Panc1 (cell line): ENCODE results near the gene EEA1. TPM values are rescaled to one million over a fixed set of nuclear protein-coding genes. Genes with fewer than 3 reads are reported as not detected.

Experiments
- ATAC-seq: fragments of 200-7000 bp; cut with Tn5 transposase; 2 replicates; pipeline ENCODE4 v1.9.1; 2020; ENCODE audit warnings: mild to moderate bottlenecking, moderate library complexity
- BruUV-seq: library from RNA; stranded (reverse); fragments of 400-500 nt; replicated peaks from 2 replicates; lab custom pipeline; 2021; lab: Mats Ljungman, UMichigan
- CTCF ChIA-PET: fragments of 300-600 bp; sonication (Branson Sonifier 250); formaldehyde crosslinking; loops from one replicate; lab custom pipeline; 2022; ENCODE audit warnings: antibody characterized with exemption; lab: Charles Lee
- POLR2A ChIA-PET: fragments of 300-600 bp; sonication (Branson Sonifier 250); formaldehyde crosslinking; loops from one replicate; lab custom pipeline; 2022; ENCODE audit warnings: antibody characterized with exemption; lab: Charles Lee
- DNase-seq: peaks from one replicate; pipeline ENCODE4 v3.0.0-alpha.2; 2010; ENCODE audit warnings: low read depth, low spot score
- H3K27ac ChIP-seq: 2 replicates; pipeline ENCODE4 v1.5.1; 2011; ENCODE audit warnings: mild to moderate bottlenecking, low read length, inconsistent platforms
- H3K27me3 ChIP-seq: fragments of 200-500 bp; sonication (Bioruptor generic); 2 replicates; pipeline ENCODE4 v1.6.0; 2014; ENCODE audit warnings: low read length, inconsistent platforms; ENCODE audit not compliant: control insufficient read depth, insufficient read depth
- H3K36me3 ChIP-seq: fragments of 200-500 bp; sonication (Bioruptor generic); 2 replicates; pipeline ENCODE4 v1.5.1; 2014; ENCODE audit warnings: inconsistent platforms, mild to moderate bottlenecking, low read length, moderate library complexity; ENCODE audit not compliant: control insufficient read depth, insufficient read depth
- H3K4me1 ChIP-seq: 2 replicates; pipeline ENCODE4 v1.5.1; 2011; ENCODE audit warnings: inconsistent platforms, mild to moderate bottlenecking, low read length, moderate library complexity; ENCODE audit not compliant: control insufficient read depth, insufficient read depth
- H3K4me3 ChIP-seq, 2 experiments: 2 replicates each; pipeline ENCODE4 v1.5.1; 2011 to 2012; ENCODE audit warnings: low read depth in 2 of 2, low read length in 2 of 2, mild to moderate bottlenecking in 2 of 2, inconsistent platforms in 1 of 2, moderate library complexity in 1 of 2
- H3K9me3 ChIP-seq: fragments of 200-500 bp; sonication (Bioruptor generic); 2 replicates; pipeline ENCODE4 v1.5.1; 2014; ENCODE audit warnings: low read depth, mild to moderate bottlenecking, inconsistent platforms, low read length, moderate library complexity; ENCODE audit not compliant: control insufficient read depth, insufficient read depth
- POLR2AphosphoS5 ChIP-seq: IDR thresholded peaks from 2 replicates; pipeline ENCODE4 v1.6.1; 2012; ENCODE audit warnings: mild to moderate bottlenecking, low read depth, low read length, moderate library complexity
- SIN3A ChIP-seq: IDR thresholded peaks from 2 replicates; pipeline ENCODE4 v1.6.1; 2012; ENCODE audit warnings: low read depth, mild to moderate bottlenecking, low read length, moderate library complexity, borderline replicate concordance; ENCODE audit not compliant: insufficient read depth
- TCF7L2 ChIP-seq: IDR thresholded peaks from 2 replicates; pipeline ENCODE4 v1.6.1; 2011; ENCODE audit warnings: mild to moderate bottlenecking, low read depth, low read length, inconsistent platforms
- in situ Hi-C: cut with HindIII; loops from 2 replicates; pipeline ENCODE4 v1.10.0; 2016; ENCODE audit warnings: low sequenced_read_pairs, low pct_unique_long_range_greater_than_20kb
- intact Hi-C: fragments of 100-400 bp; cut with micrococcal nuclease; formaldehyde crosslinking; loops from one replicate; pipeline ENCODE4 v1.10.0; 2022; ENCODE audit not compliant: unreplicated experiment
- total RNA-seq: library from RNA; stranded (reverse); gene quantifications from one replicate; pipeline ENCODE4 v1.2.1, GENCODE V29; 2021; ENCODE audit not compliant: unreplicated experiment
- TF ChIP-seq, protein P1 (sequence below), 2 experiments: IDR thresholded peaks; 2 replicates each; pipeline ENCODE4 v1.6.1; 2011 to 2012; ENCODE audit warnings: low read depth in 2 of 2, control low read depth in 1 of 2, low read length in 1 of 2, mild to moderate bottlenecking in 1 of 2, moderate library complexity in 1 of 2; ENCODE audit not compliant: insufficient read depth in 1 of 2
- TF ChIP-seq, protein P2 (sequence below): fragments of 450-650 bp; IDR thresholded peaks from 2 replicates; pipeline ENCODE4 v1.5.1; 2017; ENCODE audit warnings: mild to moderate bottlenecking

EEA1 gene
- total RNA-seq, 1 experiment from 2014 or later, result 15.1 TPM

GRCh38 chr12:92897844-92898243 is 31.3 kb downstream of the EEA1 start:
- Histone ChIP-seq H3K4me3 (no peak overlapping the region), H3K4me1 (peaks cover 9% of the 10 kb centered on the region), H3K27ac (no peak overlapping the region), H3K9me3 (no peaks in the 10 kb centered on the region), H3K27me3 (no peaks in the 10 kb centered on the region), H3K36me3 (no peaks in the 10 kb centered on the region)
- POLR2A ChIA-PET, result no interaction called here
- CTCF ChIA-PET, result no interaction called here
- in situ Hi-C loops, result no loop called here
- ATAC-seq, result no peak
- intact Hi-C loops, result no loop called here
- BruUV-seq, result no TSS peak
- TF ChIP-seq TCF7L2 (no peak), SIN3A (no peak), POLR2AphosphoS5 (no peak)
- TF ChIP-seq, protein P1, sequence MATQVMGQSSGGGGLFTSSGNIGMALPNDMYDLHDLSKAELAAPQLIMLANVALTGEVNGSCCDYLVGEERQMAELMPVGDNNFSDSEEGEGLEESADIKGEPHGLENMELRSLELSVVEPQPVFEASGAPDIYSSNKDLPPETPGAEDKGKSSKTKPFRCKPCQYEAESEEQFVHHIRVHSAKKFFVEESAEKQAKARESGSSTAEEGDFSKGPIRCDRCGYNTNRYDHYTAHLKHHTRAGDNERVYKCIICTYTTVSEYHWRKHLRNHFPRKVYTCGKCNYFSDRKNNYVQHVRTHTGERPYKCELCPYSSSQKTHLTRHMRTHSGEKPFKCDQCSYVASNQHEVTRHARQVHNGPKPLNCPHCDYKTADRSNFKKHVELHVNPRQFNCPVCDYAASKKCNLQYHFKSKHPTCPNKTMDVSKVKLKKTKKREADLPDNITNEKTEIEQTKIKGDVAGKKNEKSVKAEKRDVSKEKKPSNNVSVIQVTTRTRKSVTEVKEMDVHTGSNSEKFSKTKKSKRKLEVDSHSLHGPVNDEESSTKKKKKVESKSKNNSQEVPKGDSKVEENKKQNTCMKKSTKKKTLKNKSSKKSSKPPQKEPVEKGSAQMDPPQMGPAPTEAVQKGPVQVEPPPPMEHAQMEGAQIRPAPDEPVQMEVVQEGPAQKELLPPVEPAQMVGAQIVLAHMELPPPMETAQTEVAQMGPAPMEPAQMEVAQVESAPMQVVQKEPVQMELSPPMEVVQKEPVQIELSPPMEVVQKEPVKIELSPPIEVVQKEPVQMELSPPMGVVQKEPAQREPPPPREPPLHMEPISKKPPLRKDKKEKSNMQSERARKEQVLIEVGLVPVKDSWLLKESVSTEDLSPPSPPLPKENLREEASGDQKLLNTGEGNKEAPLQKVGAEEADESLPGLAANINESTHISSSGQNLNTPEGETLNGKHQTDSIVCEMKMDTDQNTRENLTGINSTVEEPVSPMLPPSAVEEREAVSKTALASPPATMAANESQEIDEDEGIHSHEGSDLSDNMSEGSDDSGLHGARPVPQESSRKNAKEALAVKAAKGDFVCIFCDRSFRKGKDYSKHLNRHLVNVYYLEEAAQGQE (IDR thresholded peaks at IDR 0.05; ENCODE audit: insufficient read depth in 1 of 2, low read depth in 2 of 2, low read length in 1 of 2), result no peak
- TF ChIP-seq, protein P2, sequence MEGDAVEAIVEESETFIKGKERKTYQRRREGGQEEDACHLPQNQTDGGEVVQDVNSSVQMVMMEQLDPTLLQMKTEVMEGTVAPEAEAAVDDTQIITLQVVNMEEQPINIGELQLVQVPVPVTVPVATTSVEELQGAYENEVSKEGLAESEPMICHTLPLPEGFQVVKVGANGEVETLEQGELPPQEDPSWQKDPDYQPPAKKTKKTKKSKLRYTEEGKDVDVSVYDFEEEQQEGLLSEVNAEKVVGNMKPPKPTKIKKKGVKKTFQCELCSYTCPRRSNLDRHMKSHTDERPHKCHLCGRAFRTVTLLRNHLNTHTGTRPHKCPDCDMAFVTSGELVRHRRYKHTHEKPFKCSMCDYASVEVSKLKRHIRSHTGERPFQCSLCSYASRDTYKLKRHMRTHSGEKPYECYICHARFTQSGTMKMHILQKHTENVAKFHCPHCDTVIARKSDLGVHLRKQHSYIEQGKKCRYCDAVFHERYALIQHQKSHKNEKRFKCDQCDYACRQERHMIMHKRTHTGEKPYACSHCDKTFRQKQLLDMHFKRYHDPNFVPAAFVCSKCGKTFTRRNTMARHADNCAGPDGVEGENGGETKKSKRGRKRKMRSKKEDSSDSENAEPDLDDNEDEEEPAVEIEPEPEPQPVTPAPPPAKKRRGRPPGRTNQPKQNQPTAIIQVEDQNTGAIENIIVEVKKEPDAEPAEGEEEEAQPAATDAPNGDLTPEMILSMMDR, result no peak
- no peak for DNase-seq

- Histone ChIP-seq H3K27me3 (no peaks in the 10 kb centered on the region), H3K4me1 (no peaks in the 10 kb centered on the region), H3K9me3 (no peaks in the 10 kb centered on the region), H3K27ac (no peak overlapping the region), H3K36me3 (no peaks in the 10 kb centered on the region; the same call in 1 of the 2 replicates), H3K4me3 (no peak overlapping the region)
- POLR2A ChIA-PET, result no interaction called here
- CTCF ChIA-PET, result no interaction called here
- in situ Hi-C loops (no loop called here), intact Hi-C loops (no loop called here)
- ATAC-seq (no peak), DNase-seq (no peak)
- BruUV-seq, result TSS peak; percentile 34
- no peak for TF ChIP-seq TCF7L2
- no peak for TF ChIP-seq POLR2AphosphoS5
- TF ChIP-seq, protein P2, result no peak
- TF ChIP-seq, protein P1 (IDR thresholded peaks at IDR 0.05; ENCODE audit: insufficient read depth in 1 of 2, low read depth in 2 of 2, low read length in 1 of 2), result no peak
- TF ChIP-seq SIN3A, result no peak
Measured at GRCh38 chr12:92890601-92891106, 38.4 kb downstream of the EEA1 start.
